OCI-LY3 (cell line): ENCODE results near the gene GATAD2B.
"Not testable (repeated sequence)": the region's sequence is repeated elsewhere in the genome, so short reads cannot be mapped to it uniquely, and the experiment has no call there.

Source experiments
- H2AFZ ChIP-seq: fragments of 200-600, 300-600 bp; shearing (Covaris generic); 2 replicates; pipeline ENCODE4 v1.6.0; 2014; ENCODE audit warnings: antibody characterized with exemption, low read depth, low read length
- H3K27ac ChIP-seq: fragments of 200-600, 300-600 bp; sonication (generic); 2 replicates; pipeline ENCODE4 v1.5.1; 2014; ENCODE audit warnings: mild to moderate bottlenecking, low read length, moderate library complexity, mixed read lengths
- H3K27me3 ChIP-seq: fragments of 200-600, 300-600 bp; sonication (generic); 2 replicates; pipeline ENCODE4 v1.6.1; 2014; ENCODE audit warnings: low read depth, low read length, mixed read lengths
- H3K36me3 ChIP-seq: fragments of 200-600, 300-600 bp; sonication (generic); replicated peaks from 2 replicates; pipeline ENCODE3; 2014; ENCODE audit warnings: low read depth, low read length, mixed read lengths
- H3K4me1 ChIP-seq: fragments of 300-600, 200-600 bp; sonication (generic); 2 replicates; pipeline ENCODE4 v1.6.1; 2014; ENCODE audit warnings: low read length, mixed read lengths
- H3K4me2 ChIP-seq: fragments of 200-600, 300-600 bp; sonication (generic); 2 replicates; pipeline ENCODE4 v1.6.1; 2014; ENCODE audit warnings: low read length, mixed read lengths
- H3K4me3 ChIP-seq: fragments of 300-600, 200-600 bp; sonication (generic); 2 replicates; pipeline ENCODE4 v1.5.1; 2014; ENCODE audit warnings: antibody characterized with exemption, mild to moderate bottlenecking, low read length, moderate library complexity
- H3K79me2 ChIP-seq: fragments of 300-600, 200-600 bp; shearing (Covaris generic); 2 replicates; pipeline ENCODE4 v1.6.1; 2014; ENCODE audit warnings: mild to moderate bottlenecking, low read length, mixed read lengths
- H3K9ac ChIP-seq: fragments of 300-600, 200-600 bp; shearing (Covaris generic); 2 replicates; pipeline ENCODE4 v1.6.0; 2014; ENCODE audit warnings: mild to moderate bottlenecking, low read length, moderate library complexity
- H3K9me3 ChIP-seq: fragments of 200-600, 300-600 bp; shearing (Covaris generic); 2 replicates; pipeline ENCODE4 v1.6.1; 2014; ENCODE audit warnings: low read length, mixed read lengths; ENCODE audit not compliant: insufficient read depth
- H4K20me1 ChIP-seq: fragments of 200-600, 300-600 bp; sonication (generic); 2 replicates; pipeline ENCODE4 v1.6.1; 2016; ENCODE audit warnings: low read length, mixed read lengths; ENCODE audit not compliant: insufficient read depth
- EZH2phosphoT487 ChIP-seq: fragments of 200-600 bp; shearing (Covaris generic); IDR thresholded peaks from 2 replicates; pipeline ENCODE4 v1.6.1; 2018; ENCODE audit warnings: antibody characterized with exemption, mixed run types, low read depth
- TF ChIP-seq, protein P1 (sequence below): fragments of 200-600, 300-600 bp; sonication (generic); IDR thresholded peaks from 2 replicates; pipeline ENCODE4 v1.5.1; 2014; ENCODE audit warnings: antibody characterized with exemption, low read length, low read depth

Gene GATAD2B

DNA sequence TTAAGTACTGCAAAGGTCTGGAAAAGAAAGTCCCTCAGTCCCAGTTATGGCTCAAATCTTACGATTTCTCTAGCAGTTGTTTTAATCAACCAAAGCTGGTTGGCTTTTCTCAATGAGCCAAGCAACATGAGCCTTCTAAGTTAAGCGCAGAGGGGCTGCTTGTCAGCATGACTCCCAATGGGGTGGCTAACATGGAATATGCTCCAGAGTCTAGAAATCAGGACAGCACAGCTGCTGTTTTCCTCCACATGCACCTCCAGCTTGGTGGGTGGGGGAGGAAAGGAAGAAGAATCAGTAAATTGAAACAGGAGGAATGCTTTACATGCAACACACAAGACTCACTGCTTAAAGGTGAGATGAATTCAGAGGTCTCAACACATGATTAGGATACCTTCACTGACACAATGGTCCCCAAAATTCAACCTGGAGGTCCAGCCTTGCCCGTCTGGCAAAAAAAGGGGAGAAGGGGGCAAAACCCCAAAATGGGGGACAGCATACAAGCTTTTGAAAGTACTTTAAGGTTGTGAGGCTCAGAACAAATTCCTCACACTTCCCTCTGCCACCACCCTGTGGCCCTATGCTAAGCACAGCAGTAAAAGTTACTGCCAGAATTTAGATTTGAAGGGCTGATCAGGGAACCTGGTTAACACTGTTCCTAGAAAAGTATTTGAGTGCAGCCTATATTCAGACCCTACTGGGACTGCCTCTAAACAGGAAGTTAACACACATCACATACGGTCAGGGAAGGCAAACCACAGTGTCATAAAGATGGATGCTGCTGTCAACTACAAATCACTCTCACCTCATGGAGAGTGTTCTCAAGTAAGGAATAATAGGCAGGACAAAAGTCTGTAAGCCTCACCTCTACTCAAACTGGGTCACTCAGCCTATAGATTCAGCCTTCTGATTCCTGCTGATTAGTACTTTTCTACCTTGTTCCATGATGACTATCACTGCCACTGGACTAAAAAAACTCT is 2.6 kb downstream of the GATAD2B start:
- Histone ChIP-seq H3K79me2 (peaks cover 86% of the 10 kb centered on the region), H3K4me2 (peak overlapping the region; percentile 89), H3K4me3 (peak overlapping the region; percentile 83), H3K27ac (no peak overlapping the region), H3K27me3 (no peaks in the 10 kb centered on the region), H2AFZ (no peak overlapping the region), H4K20me1 (peaks cover 55% of the 10 kb centered on the region), H3K36me3 (peaks cover 12% of the 10 kb centered on the region), H3K9me3 (no peaks in the 10 kb centered on the region), H3K9ac (peak overlapping the region; percentile 90; the same call in 1 of the 2 replicates), H3K4me1 (peaks cover 24% of the 10 kb centered on the region)
- no peak for TF ChIP-seq EZH2phosphoT487
- TF ChIP-seq, protein P1, sequence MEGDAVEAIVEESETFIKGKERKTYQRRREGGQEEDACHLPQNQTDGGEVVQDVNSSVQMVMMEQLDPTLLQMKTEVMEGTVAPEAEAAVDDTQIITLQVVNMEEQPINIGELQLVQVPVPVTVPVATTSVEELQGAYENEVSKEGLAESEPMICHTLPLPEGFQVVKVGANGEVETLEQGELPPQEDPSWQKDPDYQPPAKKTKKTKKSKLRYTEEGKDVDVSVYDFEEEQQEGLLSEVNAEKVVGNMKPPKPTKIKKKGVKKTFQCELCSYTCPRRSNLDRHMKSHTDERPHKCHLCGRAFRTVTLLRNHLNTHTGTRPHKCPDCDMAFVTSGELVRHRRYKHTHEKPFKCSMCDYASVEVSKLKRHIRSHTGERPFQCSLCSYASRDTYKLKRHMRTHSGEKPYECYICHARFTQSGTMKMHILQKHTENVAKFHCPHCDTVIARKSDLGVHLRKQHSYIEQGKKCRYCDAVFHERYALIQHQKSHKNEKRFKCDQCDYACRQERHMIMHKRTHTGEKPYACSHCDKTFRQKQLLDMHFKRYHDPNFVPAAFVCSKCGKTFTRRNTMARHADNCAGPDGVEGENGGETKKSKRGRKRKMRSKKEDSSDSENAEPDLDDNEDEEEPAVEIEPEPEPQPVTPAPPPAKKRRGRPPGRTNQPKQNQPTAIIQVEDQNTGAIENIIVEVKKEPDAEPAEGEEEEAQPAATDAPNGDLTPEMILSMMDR, result peak; percentile 71

DNA sequence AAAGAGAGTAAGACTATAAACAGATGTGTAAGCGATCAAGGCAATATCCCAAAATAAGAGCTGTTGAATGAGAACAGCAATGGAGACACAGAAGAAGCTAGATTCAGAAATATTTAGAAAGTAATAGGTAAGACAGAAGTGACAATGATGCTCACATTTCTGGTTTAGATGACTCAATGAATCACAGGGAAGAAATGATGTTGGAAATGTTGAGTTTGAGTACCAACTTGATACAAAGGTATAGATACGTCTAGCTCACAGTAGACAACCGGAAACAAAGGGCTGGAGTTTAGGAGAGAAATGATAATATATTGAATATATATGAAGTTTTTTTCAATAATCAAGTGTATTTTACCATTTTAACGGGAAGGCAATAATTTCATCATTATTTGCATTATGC is 6.5 kb downstream of the GATAD2B start:
- Histone ChIP-seq H4K20me1 (peaks cover 80% of the 10 kb centered on the region), H3K79me2 (peaks cover 98% of the 10 kb centered on the region), H3K36me3 (peaks cover 15% of the 10 kb centered on the region), H2AFZ (no peak overlapping the region), H3K9me3 (no peaks in the 10 kb centered on the region), H3K4me3 (no peak overlapping the region), H3K4me1 (peaks cover 16% of the 10 kb centered on the region), H3K4me2 (no peak overlapping the region), H3K27me3 (no peaks in the 10 kb centered on the region), H3K9ac (no peak overlapping the region), H3K27ac (no peak overlapping the region)
- TF ChIP-seq, protein P1, result no peak
- no peak for TF ChIP-seq EZH2phosphoT487

DNA sequence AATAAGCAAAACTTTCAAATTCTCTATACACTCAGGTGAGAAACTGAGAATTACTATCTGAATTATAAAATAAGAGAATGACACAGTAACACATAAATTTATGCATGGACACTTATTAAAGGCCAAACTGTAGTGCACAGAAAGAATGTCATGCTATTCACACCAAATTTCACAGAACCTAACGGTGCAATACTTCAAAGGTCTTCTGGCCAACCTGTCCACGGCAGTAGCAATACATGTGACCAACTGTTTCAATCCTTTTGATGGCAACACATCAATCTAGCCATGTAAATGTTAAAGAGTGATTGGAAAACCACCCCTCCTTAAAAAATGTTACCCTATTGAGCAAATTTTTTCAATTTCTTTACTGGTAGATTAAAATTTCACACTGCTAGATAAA is 10.4 kb downstream of the GATAD2B start:
- H3K9ac ChIP-seq, result no peak overlapping the region
- no peak overlapping the region for H3K4me2 ChIP-seq
- peaks cover 61% of the 10 kb centered on the region for H4K20me1 ChIP-seq
- no peak overlapping the region for H3K27ac ChIP-seq
- H3K4me3 ChIP-seq, result no peak overlapping the region
- H3K4me1 ChIP-seq, result no peaks in the 10 kb centered on the region
- peaks cover 13% of the 10 kb centered on the region for H3K36me3 ChIP-seq
- no peak overlapping the region for H2AFZ ChIP-seq
- H3K9me3 ChIP-seq, result no peaks in the 10 kb centered on the region
- TF ChIP-seq, protein P1, result no peak
- no peak for TF ChIP-seq EZH2phosphoT487
- H3K27me3 ChIP-seq, result no peaks in the 10 kb centered on the region
- peaks cover 99% of the 10 kb centered on the region for H3K79me2 ChIP-seq

DNA sequence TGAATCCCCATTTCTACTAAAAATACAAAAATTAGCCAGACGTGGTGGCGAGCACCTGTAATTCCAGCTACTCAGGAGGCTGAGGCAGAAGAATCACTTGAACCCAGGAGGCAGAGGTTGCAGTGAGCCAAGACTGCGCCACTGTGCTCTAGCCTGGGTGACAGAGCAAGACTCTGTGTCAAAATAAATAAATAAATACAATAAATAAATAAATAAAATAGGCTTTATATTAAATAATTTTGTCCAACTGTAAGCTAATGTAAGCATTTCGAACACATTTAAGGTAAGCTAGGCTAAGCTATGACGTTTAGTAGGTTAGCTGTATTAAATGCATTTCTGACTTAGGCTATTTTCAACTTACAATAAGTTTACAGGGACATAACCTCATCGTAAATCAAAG is 12.2 kb downstream of the GATAD2B start:
- not testable (repeated sequence) for H3K4me2 ChIP-seq, H2AFZ ChIP-seq, H3K9me3 ChIP-seq, H3K4me3 ChIP-seq, H3K4me1 ChIP-seq, H3K27me3 ChIP-seq, H3K27ac ChIP-seq, H3K9ac ChIP-seq
- Histone ChIP-seq H4K20me1 (peaks cover 64% of the 10 kb centered on the region), H3K79me2 (peaks cover 99% of the 10 kb centered on the region), H3K36me3 (peaks cover 23% of the 10 kb centered on the region)
